Transverse colon (tissue), 4 donors: ENCODE results near the gene SLC39A7. TPM values are rescaled to one million over a fixed set of nuclear protein-coding genes. Genes with fewer than 3 reads are reported as not detected.

Experiments used
- DNase-seq: peaks from one replicate; pipeline ENCODE4 v3.0.0-alpha.2; 2019
- H3K27ac ChIP-seq, 4 donors: fragments of 200-600 bp; sonication (generic); 2 replicates each; pipeline ENCODE4 v1.5.1; 2016 to 2018; ENCODE audit warnings: inconsistent platforms in 4 of 4
- H3K27me3 ChIP-seq: fragments of 200-600 bp; sonication (generic); 2 replicates; pipeline ENCODE4 v1.5.1; 2017; ENCODE audit warnings: inconsistent platforms
- H3K36me3 ChIP-seq, 4 donors: fragments of 200-600 bp; sonication (generic); 2 replicates each; pipeline ENCODE4 v1.5.1; 2017 to 2019; ENCODE audit warnings: inconsistent platforms in 4 of 4
- H3K4me1 ChIP-seq, 4 donors: fragments of 200-600 bp; sonication (generic); 2 replicates each; pipeline ENCODE4 v1.5.1; 2017 to 2020; ENCODE audit warnings: inconsistent platforms in 4 of 4
- H3K4me3 ChIP-seq, 4 donors: fragments of 200-600 bp; sonication (generic); 1 replicate in 1 of 4; 2 replicates in 3 of 4; pipeline versions ENCODE4 v1.5.1 to v1.6.1; 2017 to 2019; ENCODE audit warnings: inconsistent platforms in 4 of 4
- H3K9me3 ChIP-seq, 2 donors: fragments of 200-600 bp; sonication (generic); 2 replicates each; pipeline ENCODE4 v1.5.1; 2017 to 2019; ENCODE audit warnings: inconsistent platforms in 2 of 2
- CTCF ChIP-seq, 5 experiments: fragments of 200-600 bp in 3 of 5; fragments of 450-650 bp in 2 of 5; sonication (generic) in 3 of 5; IDR thresholded peaks; 1 replicate in 2 of 5; 2 replicates in 3 of 5; pipeline ENCODE4 v1.5.1; 2016 to 2017; ENCODE audit warnings: antibody characterized with exemption in 5 of 5, inconsistent platforms in 3 of 5, mild to moderate bottlenecking in 2 of 5, moderate library complexity in 1 of 5
- EP300 ChIP-seq: sonication (generic); formaldehyde crosslinking; IDR thresholded peaks from one replicate; pipeline ENCODE4 v1.6.1; 2017; ENCODE audit warnings: antibody characterized with exemption, low read depth
- POLR2A ChIP-seq: fragments of 450-650 bp; IDR thresholded peaks from one replicate; pipeline ENCODE4 v1.6.1; 2016; ENCODE audit warnings: antibody characterized with exemption, mild to moderate bottlenecking, moderate library complexity
- POLR2AphosphoS5 ChIP-seq, 3 donors: sonication (generic); formaldehyde crosslinking; IDR thresholded peaks; one replicate each; pipeline ENCODE4 v1.6.1; 2016; ENCODE audit warnings: antibody characterized with exemption in 3 of 3
- WGBS, 2 donors: methylation state at CpG; one replicate each; pipeline ENCODE4 v1.1.5; 2018; ENCODE audit warnings: low coverage in 1 of 2; 5-methylcytosine and 5-hydroxymethylcytosine counted together
- in situ Hi-C, 4 donors: fragments of 200-750 bp; cut with MboI; loops; one replicate each; pipeline versions ENCODE4 v1.15.0 to v1.15.1; 2017; ENCODE audit warnings: low sequenced_read_pairs in 3 of 4, low pct_ligation_motif_present in 1 of 4, low pct_unique_long_range_greater_than_20kb in 1 of 4
- intact Hi-C: fragments of 100-400 bp; cut with DNase I; formaldehyde crosslinking; loops from one replicate; pipeline ENCODE4 v1.15.1; 2023; ENCODE audit warnings: low total_unique reads
- total RNA-seq, 4 donors: library from RNA; depleted of rRNA; stranded (reverse); fragments of >200 nt; gene quantifications; one replicate each; pipeline ENCODE4 v1.1.0, GENCODE V29; 2016

The SLC39A7 gene
- total RNA-seq, 4 donors from 2014 or later = 38.2 to 99.9 (median 60.5) TPM

GRCh38 chr6:33249732-33250630 is 49.3 kb downstream of the SLC39A7 start:
- no peak for DNase-seq
- TF ChIP-seq EP300 = no peak
- TF ChIP-seq POLR2AphosphoS5 (IDR thresholded peaks at IDR 0.05) = no peak
- TF ChIP-seq POLR2A = no peak
- no peak for TF ChIP-seq CTCF (IDR thresholded peaks at IDR 0.05)
- H3K36me3 ChIP-seq = no peaks in the 10 kb centered on the region
- in situ Hi-C loops (loop anchor here (5.0 to 25.0 kb wide), 5 partner anchors 85 to 238 kb away; partner anchors contain the start of gene HLA-DOA (in 1 of the 4)), intact Hi-C loops (loop anchor here (5.0 to 10.0 kb wide), 3 partner anchors 85 to 235 kb away; no protein-coding TSS in a partner anchor)
- no peaks in the 10 kb centered on the region for H3K9me3 ChIP-seq
- 16 to 75% methylated on average over 1 to 15 of the region's 15 CpGs for WGBS, 2 donors
- peak overlapping the region; percentile 88 to 93 (median 92) for H3K27ac ChIP-seq
- H3K4me1 ChIP-seq = peaks cover 12 to 27% (median 24%) of the 10 kb centered on the region in 4 donors
- H3K27me3 ChIP-seq = peaks cover 4% of the 10 kb centered on the region
- H3K4me3 ChIP-seq = peak overlapping the region; percentile 35 to 60 (median 50)

- intact Hi-C loops (no loop called here), in situ Hi-C loops (no loop called here)
- Histone ChIP-seq H3K4me3 (no peak overlapping the region), H3K27ac (peak overlapping the region in 2 of 4 donors; percentile 92 to 93), H3K9me3 (no peaks in the 10 kb centered on the region), H3K4me1 (peaks cover 12 to 27% (median 24%) of the 10 kb centered on the region in 4 donors), H3K27me3 (no peaks in the 10 kb centered on the region), H3K36me3 (no peaks in the 10 kb centered on the region)
- TF ChIP-seq EP300 (no peak), POLR2AphosphoS5 (IDR thresholded peaks at IDR 0.05) (no peak), CTCF (IDR thresholded peaks at IDR 0.05) (no peak), POLR2A (no peak)
- WGBS, 2 donors = 86 to 89% methylated on average over 7 to 13 of the region's 13 CpGs
- no peak for DNase-seq
Measured at GRCh38 chr6:33250731-33251130, 50.1 kb downstream of the SLC39A7 start.

- in situ Hi-C loops = no loop called here
- H3K9me3 ChIP-seq = no peaks in the 10 kb centered on the region
- WGBS, 2 donors = 81 to 90% methylated on average over 6 of the region's 6 CpGs
- H3K27ac ChIP-seq = no peak overlapping the region
- DNase-seq = no peak
- intact Hi-C loops = no loop called here
- no peaks in the 10 kb centered on the region for H3K36me3 ChIP-seq
- no peak for TF ChIP-seq CTCF (IDR thresholded peaks at IDR 0.05)
- no peak for TF ChIP-seq EP300
- TF ChIP-seq POLR2AphosphoS5 (IDR thresholded peaks at IDR 0.05) = no peak
- no peak for TF ChIP-seq POLR2A
- peaks cover 12 to 27% (median 24%) of the 10 kb centered on the region in 4 donors for H3K4me1 ChIP-seq
- H3K27me3 ChIP-seq = no peaks in the 10 kb centered on the region
- H3K4me3 ChIP-seq = no peak overlapping the region
Measured at GRCh38 chr6:33251395-33252012, 50.8 kb downstream of the SLC39A7 start.

- peaks cover 12 to 25% (median 24%) of the 10 kb centered on the region in 4 donors for H3K4me1 ChIP-seq
- H3K36me3 ChIP-seq = no peaks in the 10 kb centered on the region
- no peak for TF ChIP-seq POLR2A
- TF ChIP-seq CTCF (IDR thresholded peaks at IDR 0.05) = no peak
- TF ChIP-seq EP300 = no peak
- TF ChIP-seq POLR2AphosphoS5 (IDR thresholded peaks at IDR 0.05) = no peak
- DNase-seq = no peak
- H3K9me3 ChIP-seq = no peaks in the 10 kb centered on the region
- intact Hi-C loops = no loop called here
- no peak overlapping the region for H3K4me3 ChIP-seq
- H3K27ac ChIP-seq = no peak overlapping the region
- in situ Hi-C loops = no loop called here
- no peaks in the 10 kb centered on the region for H3K27me3 ChIP-seq
Measured at GRCh38 chr6:33252759-33253158, 52.1 kb downstream of the SLC39A7 start.
